Anterior cingulate cortex (tissue), 58 donors: Measurements from ENCODE around the gene PARD3.

Experiments used
- DNase-seq, 58 donors: peaks; one replicate each; lab custom pipeline; 2025; lab: John Stamatoyannopoulos, UW

The PARD3 gene

DNA sequence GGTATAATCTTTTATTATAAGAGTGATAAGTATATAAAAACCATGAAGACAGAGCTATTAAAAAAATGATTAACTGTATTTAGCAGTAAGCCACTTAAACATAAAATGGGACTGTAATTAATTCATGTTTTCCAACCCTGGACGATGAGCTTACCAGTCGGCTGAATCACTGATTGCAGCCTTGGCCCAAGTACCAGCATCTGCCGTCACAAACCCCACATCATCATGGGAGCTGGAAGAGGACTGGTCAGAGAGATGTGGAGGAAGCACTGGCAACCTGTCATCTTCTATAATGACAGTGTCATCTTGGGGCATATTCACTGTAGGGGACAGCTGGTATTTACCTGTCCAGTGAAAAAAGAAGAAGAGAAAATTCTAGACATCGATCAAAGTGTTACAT lies 473.6 kb downstream of the PARD3 start:
- DNase-seq: no peak

DNA sequence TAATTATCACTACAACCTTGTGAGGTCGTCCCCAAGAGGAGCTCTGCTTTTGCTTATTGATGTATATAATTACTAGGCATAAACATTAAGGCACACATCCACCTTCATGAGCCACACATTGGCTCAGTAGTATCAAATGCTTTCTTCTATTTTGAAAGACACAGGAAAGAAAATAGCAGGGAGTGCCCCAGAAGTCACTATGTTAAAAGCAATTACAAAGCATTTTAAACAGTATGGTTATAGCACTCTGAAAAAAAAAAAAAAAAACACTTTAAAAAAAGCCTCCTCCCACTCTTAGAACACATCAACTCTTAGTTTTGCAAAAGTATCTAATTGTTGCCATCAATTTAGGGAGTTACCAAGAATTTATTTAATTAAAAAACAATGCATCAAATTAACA lies 474.2 kb downstream of the PARD3 start:
- DNase-seq: no peak

DNA sequence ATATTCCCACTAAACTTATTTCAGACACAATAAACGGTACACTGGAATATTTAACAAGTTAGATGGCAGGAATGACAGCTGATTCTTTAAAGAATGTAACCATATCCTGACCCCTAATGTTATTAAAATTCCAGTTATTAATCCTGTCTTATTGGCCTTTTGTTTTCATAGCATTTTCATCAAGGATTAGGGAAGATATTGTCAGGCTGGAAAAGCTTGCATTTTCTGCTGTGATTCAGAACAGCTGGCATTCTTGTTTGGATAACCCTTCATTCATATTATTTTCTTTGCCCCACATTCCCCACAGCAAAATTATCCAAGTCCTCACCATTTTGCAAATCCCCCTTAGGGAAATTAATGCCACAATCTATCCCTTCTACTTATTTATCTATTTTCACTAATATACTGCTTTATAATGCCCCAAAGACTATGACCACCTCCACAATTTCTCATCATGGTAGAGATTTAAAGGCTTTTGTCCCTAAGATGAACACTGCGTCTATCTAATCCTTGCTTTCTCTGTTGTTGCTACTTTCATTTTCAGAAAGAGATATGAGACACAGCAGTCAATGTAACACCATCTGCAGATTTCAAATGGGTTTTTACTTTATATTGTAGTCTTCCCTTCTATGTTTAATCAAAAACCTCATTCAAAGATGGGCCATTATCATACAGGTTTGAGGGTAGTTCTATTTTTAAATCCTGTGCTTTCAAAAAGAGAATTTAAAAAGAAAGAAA lies 475.1 kb downstream of the PARD3 start:
- DNase-seq: no peak

DNA sequence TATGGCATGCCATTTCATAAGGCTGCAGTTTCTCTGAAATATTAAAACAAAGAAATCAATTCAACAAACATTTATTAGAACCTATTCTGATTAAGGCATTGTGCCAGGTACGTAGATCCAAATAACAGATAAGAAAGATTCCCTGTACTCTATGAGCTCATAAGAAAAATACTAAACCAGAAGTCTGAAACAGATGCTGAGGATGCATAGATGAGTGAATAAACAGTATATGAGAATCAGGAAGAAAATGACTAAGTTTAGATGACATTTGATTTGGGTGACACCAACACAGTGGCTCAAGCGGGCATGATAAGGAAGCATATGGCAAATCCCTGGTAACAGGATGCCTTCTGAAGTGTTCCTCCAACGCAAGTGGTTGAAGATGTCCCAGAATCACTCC lies 477.2 kb downstream of the PARD3 start:
- no peak for DNase-seq

DNA sequence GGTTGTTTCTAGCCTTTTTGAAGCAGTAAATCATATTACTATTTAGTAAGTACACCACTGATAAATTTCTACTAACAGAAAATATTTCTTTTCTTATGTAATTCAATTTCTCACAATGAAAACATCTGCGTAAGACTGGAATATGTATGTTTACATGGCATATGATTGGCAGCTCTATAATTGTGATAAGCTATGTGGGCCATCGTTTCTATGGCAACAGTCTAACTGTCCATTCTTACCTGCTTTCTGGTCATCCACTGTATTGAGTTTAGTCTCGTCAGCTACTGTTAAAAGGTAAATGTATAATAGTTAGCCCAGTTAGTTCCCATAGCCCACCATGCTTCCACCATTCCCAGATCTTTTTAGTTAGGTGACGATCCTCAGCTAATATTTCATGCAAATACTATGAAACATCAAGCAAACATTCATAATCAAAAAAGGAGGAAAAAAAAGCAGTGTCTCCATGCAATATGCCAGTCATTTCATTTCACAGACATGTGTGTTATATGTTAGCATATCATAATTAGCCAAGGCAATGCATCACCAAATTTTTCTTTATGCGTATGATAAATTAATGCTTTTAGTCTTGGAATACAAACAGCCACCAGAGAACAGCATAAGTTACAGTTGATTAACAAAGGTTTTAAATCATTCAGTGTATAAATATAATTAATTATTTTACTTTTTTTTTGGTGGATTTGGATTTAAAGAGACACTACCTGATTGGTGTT lies 479.0 kb downstream of the PARD3 start:
- DNase-seq: no peak

DNA sequence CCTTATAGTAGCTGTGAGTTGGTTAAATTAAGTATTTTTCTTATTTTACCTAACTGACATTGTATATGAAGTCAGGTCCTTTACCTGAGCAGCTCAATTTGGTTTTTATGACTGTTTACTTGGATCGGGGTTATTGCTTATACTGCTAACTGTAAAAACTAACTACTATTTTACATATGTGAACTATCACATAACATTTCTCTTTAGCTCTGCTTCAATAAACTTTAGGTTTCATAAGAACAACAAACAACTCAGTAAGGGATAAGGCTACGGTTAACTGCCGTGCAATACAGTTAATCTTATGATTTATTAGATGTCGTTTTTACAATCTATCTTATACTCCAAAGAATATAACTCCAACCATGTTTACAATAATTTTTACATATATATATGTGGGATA lies 480.2 kb downstream of the PARD3 start:
- no peak for DNase-seq

DNA sequence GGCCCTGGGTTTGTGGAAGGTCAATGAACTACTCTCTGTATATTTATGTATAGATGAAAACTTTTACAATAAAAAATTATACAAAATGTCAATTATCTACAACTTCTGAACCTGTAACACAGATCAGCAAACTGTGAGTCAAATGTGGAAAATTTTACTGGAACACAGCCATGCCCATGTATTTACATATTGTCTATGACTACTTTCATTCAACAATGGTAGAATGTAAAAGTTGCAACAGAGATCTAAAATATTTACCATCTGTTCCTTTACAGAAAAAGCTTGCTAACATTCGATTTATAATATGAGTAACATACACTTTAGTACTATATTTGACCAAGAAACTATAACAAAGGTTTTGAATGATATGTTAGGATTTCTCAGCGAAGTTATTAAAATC lies 481.6 kb downstream of the PARD3 start:
- DNase-seq: no peak

DNA sequence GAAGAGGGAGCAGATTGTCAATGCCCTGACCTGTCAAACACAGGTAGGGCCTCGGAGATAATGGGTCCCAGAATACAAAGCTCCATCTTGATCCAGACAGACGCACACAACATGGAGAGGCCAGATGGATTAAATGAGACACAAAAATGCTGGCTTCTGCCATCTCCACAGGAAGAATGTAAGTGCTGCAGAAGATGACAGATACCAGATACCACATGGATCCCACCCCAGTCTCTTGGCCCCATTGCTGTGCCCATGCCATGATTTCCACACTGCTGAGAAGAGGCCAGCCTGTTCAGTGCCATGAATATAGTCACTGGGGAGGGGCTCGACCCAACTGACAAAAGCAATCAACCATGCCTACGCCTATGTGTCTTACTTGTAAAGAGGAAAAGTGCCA lies 487.9 kb downstream of the PARD3 start:
- no peak for DNase-seq

DNA sequence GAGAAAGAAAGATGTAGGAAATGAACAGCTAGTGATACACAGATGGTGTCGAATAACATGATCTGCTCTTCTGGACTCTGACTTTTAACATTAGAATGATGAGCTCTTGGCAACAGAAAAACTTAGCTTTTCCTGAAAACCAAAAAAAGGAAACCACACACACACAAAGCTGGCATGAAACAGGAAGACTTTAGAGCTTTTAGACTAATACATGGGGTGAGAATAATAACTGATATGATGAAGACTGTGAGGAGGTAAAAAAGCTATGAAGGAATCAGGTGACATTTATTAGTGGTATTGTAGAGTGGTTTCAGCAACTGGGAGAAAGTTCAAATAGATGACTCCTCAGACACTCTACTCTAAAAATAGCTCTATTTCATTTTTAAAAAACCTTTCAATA lies 491.9 kb downstream of the PARD3 start:
- DNase-seq: no peak

DNA sequence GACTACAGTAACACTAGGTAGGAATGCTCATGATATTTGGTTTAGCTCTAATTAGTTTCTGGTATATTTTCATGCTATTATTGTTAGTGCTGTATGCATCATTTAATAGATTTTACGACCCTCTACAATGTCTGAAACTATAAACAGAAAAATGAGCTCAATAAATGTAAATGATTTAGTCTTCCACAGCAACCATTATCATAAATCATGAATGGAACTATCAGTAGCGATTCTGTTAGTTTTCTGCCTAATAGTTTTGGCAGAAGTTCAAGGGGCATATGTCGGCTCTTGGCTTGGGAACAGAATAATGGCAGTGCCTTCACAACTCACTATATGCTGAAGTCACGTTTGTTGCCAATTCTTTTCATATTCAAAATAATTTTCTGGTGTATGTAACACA lies 494.8 kb downstream of the PARD3 start:
- DNase-seq: no peak

DNA sequence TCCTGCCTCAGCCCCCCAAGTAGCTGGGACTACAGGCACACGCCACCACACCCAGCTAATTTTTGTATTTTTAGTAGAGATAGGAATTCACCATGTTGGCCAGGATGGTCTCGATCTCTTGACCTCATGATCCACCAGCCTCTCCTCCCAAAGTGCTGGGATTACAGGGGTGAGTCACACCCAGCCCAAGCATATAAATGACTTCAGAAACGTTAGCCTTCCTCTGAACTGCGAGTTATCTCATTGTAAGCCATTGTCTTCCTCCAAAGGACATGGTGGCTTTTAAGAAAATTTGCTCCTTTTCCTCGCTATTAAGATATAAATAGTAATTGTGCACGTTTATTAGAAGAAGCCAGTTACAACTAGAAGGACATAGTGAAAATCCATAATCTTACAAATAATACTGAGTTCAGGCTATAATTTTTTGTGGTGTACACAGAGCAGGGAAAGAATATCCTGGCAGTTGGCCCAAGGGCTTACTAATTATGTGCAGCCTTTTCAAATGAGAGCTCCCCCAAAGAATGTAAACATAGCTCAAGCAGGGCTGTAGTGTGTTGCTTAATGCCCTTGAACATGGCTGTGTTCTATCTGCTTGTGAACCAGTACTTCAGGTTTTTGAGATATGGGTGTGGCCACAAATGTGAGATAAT lies 495.8 kb downstream of the PARD3 start:
- no peak for DNase-seq

DNA sequence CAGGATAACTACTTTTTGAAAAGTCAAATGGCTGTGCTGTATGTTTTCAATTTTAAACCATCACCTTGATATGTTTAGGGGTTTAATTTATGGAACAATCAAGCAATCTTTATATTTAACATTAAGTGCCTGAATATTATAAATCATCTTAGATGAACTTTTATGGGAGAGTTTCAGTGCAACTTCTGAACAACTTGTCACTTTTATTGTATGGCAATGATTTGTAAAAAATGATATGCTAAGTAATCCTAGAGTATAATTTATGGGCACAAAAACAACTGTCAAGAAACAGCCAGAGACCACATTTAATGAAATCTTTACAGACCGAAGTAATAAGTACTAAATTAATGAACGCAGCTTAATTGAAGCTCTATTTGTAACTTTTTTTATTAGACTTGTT lies 498.9 kb downstream of the PARD3 start:
- no peak for DNase-seq

DNA sequence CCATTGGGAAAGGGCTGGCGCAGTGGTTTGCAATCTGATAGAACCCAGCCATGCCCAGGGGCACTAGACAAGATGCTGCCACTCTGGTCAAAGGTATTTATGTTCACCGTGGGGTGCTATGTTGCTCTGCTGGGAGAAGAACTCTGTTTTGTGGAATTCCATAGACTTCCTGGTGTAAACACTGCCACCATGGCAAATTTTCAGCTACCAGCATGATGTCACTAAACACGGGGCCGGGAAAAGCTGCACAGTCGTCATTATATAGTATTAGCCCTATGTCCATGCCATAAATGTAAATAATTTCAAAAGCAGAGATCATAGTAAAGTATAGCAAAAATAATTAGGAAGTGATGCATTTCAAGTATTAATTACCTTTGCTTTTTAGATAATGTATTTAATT lies 500.6 kb downstream of the PARD3 start:
- DNase-seq: no peak

DNA sequence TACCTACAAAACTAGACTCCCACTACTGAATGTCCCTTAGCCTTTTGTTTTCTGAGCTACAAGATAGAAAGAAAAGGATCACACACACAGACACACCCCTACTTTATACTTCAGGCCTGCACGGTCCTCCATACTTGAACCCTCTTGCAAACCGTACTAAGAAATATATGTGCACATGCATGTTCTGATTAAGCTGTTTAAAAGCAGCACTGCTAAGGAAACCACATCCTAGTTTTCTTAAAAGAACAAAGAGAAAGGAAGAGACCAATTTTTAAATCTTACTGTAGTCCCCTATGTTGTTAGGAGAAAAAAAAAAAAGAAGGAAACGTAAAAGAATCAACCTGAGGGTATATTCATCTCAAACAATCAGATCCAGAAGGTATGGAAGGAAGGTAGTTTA lies 501.2 kb downstream of the PARD3 start:
- no peak for DNase-seq

DNA sequence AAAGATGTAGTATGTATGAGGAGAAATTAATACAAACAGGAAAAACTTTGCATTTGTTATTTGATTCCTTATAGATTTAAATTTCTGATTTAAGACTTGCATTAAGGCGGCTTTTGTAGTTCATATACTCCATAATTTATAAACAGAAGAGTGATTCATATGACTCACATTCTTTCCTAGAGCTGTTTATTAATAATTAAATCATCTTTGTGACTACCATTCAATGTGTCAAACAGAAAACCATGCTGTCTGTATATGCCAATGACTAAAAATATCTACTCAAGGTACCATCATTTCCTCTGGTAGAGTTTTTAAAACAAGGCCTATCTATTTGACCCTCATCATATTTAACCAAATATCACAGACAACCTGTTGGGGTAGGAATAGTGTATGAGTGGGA lies 501.7 kb downstream of the PARD3 start:
- no peak for DNase-seq

DNA sequence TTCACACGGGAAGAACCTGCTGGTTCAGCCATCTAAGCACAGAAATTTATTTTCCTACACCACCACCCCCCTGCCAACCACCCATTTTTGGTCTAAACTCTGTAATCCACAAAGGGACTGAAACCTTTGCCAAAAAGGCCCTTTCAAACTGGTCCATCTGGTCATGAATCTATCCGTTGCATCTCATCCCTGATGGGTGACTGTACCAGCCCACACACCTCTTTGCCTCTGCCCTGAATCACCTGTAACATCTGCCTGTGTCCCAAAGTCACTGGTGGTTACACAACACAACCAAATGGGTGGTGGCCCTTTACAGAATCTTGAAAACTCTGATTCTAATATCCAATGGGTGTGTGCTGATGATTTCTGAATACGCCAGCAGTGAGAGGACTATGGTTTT lies 503.4 kb downstream of the PARD3 start:
- no peak for DNase-seq

DNA sequence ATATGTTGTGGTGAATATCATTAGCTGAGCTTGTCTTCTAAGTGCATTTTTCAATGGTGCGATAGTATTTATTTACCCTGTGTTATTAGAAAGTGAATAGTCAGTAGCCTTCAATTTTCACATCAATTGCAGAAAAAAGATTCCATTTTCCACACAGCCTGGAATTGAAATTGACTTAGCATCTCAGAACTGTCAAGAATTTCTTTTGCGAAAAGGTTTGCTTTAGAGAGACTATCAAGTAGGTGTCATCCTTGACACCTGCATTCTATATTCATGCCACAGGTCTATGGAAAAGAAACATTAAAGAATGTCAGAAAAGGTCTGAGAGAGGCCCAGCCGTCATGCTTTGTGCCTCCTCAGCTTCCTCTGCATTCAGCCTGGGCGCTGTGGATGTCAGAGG lies 504.9 kb downstream of the PARD3 start:
- no peak for DNase-seq

DNA sequence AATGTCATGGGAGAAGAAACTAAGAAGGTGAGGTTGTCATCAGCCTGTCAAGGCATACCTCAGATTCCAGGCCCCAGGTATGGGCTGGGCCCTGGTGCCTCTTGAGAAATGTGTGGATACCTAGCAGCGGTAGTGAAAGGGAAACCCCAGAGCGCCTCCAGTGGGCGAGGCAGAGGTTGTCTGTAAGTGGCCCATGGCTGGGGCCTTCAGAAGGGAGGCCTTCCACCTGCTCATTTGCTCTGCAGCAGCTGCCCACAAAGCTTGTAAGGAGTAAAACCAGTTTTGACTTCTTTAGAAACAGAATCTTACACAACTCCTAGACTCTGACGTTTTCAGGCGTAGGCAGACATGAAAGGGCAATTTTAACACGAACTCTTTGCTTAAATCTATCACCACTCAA lies 509.9 kb downstream of the PARD3 start:
- DNase-seq: no peak

DNA sequence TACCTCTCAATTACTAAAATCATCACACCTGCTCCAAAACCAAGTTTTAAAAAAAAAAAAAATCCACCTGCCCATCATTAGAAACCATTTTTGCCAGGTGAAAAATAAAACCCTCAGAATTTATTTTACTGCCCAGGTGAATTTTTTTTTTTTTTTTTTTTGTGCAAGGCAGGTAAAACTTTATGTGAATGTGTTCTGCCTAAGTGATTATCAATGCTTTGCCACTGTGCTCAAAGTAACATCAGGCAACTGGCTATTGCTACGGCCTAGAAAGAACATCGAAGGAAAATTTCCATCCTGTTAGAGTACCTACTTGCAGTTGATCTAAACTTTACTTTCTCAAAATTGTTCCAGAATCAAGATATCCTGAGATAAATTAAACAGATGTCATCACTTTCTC lies 512.1 kb downstream of the PARD3 start:
- no peak for DNase-seq

DNA sequence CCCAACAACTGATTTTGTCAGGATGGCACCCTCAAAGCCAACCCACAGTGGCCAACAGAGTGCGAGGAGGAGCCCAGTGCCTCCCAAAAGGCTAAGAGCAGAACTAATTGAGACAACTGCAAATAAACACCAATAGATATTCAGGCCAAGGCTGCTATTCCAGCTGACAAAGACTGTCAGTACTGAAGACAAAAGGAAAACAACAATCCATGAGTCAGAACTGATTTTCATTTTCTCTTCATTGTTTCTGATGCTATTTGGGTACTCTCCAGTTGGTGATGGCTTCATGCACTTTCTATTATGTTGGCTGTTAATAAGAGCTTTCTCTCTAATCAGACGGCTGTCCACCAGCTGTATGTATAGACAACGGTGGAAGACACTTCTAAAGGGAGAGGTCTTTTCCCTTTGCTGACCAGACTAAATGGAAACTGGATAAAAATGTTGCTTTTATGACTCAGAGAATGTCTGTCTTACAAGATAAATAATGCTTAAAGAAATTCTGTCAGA lies 515.9 kb downstream of the PARD3 start:
- DNase-seq: peak in 23 of 58 donors; percentile 1 to 67 (median 8)

DNA sequence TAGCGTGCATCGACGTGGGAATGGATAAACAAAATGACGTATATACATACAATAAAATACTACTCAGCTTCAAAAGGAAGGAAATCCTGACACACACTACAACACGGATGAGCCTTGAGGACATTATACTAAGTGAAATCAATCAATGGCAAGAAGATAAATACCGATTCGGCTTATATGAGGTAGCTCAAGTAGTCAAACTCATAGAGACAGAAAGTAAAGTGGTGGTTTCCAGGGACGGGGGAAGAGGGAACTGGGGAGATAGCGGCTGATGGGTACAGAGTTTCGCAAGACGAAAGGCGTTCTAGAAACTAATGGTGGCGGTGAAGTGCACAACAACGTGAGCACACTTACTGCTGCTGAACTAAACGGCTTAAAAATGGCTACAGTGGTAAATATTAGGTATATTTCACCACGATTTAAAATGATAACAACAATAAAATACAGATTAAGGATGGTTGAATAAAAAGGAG lies 516.7 kb downstream of the PARD3 start:
- DNase-seq: no peak
